H9 (cell line): Measurements from ENCODE around the gene TNPO1. TPM values are rescaled to one million over a fixed set of nuclear protein-coding genes. Genes with fewer than 3 reads are reported as not detected.

Experiments used
- DNase-seq: peaks from one replicate; pipeline ENCODE4 v3.0.0-alpha.2; 2017
- H2AFZ ChIP-seq: one replicate; pipeline ENCODE4 v1.6.1; 2013; ENCODE audit warnings: mild to moderate bottlenecking, low read length, control low read depth, moderate library complexity
- H2AK5ac ChIP-seq: 2 replicates; pipeline ENCODE4 v1.6.1; 2013; ENCODE audit warnings: low read length, control low read depth, mixed read lengths; ENCODE audit not compliant: insufficient read length
- H2BK120ac ChIP-seq: one replicate; pipeline ENCODE4 v1.6.1; 2013; ENCODE audit warnings: low read depth, mild to moderate bottlenecking, low read length, control low read depth, inconsistent platforms; ENCODE audit not compliant: poor library complexity, severe bottlenecking
- H2BK12ac ChIP-seq: 2 replicates; pipeline ENCODE4 v1.6.1; 2013; ENCODE audit warnings: low read length, control low read depth, mixed read lengths, low read depth; ENCODE audit not compliant: insufficient read length
- H2BK15ac ChIP-seq: 2 replicates; pipeline ENCODE4 v1.6.1; 2013; ENCODE audit warnings: low read depth, low read length, control low read depth
- H2BK20ac ChIP-seq: one replicate; pipeline ENCODE4 v1.6.1; 2013; ENCODE audit warnings: low read depth, mild to moderate bottlenecking, low read length, control low read depth, inconsistent platforms; ENCODE audit not compliant: poor library complexity, severe bottlenecking
- H2BK5ac ChIP-seq: 2 replicates; pipeline ENCODE4 v1.6.1; 2013; ENCODE audit warnings: low read length, control low read depth, mixed read lengths; ENCODE audit not compliant: insufficient read length
- H3K14ac ChIP-seq: 2 replicates; pipeline ENCODE4 v1.6.1; 2013; ENCODE audit warnings: low read length, control low read depth; ENCODE audit not compliant: insufficient read depth
- H3K18ac ChIP-seq: 2 replicates; pipeline ENCODE4 v1.6.1; 2013; ENCODE audit warnings: low read depth, mild to moderate bottlenecking, mixed read lengths, low read length, control low read depth; ENCODE audit not compliant: insufficient read length
- H3K23ac ChIP-seq: 2 replicates; pipeline ENCODE4 v1.6.1; 2013; ENCODE audit warnings: low read length, control low read depth, mixed read lengths, low read depth; ENCODE audit not compliant: insufficient read length
- H3K23me2 ChIP-seq: 2 replicates; pipeline ENCODE4 v1.6.1; 2013; ENCODE audit warnings: low read depth, mild to moderate bottlenecking, mixed read lengths, low read length, control low read depth; ENCODE audit not compliant: insufficient read length, poor library complexity, severe bottlenecking
- H3K27ac ChIP-seq: 2 replicates; pipeline ENCODE4 v1.5.1; 2013; ENCODE audit warnings: low read length, control low read depth, mixed read lengths, low read depth; ENCODE audit not compliant: insufficient read length
- H3K27me3 ChIP-seq: 2 replicates; pipeline ENCODE4 v1.6.1; 2013; ENCODE audit warnings: low read length, control low read depth, inconsistent platforms; ENCODE audit not compliant: insufficient read depth
- H3K4ac ChIP-seq: 2 replicates; pipeline ENCODE4 v1.6.1; 2013; ENCODE audit warnings: low read depth, mild to moderate bottlenecking, control low read depth, inconsistent platforms, low read length, moderate library complexity
- H3K4me1 ChIP-seq: 2 replicates; pipeline ENCODE4 v1.6.1; 2013; ENCODE audit warnings: low read length, control low read depth, inconsistent platforms; ENCODE audit not compliant: insufficient read depth
- H3K4me2 ChIP-seq: 2 replicates; pipeline ENCODE4 v1.6.1; 2013; ENCODE audit warnings: low read length, control low read depth, mixed read lengths; ENCODE audit not compliant: insufficient read length, insufficient read depth
- H3K56ac ChIP-seq: 2 replicates; pipeline ENCODE4 v1.6.1; 2013; ENCODE audit warnings: low read depth, mild to moderate bottlenecking, mixed read lengths, low read length, control low read depth; ENCODE audit not compliant: insufficient read length
- H3K79me1 ChIP-seq: 2 replicates; pipeline ENCODE4 v1.6.1; 2013; ENCODE audit warnings: low read depth, mild to moderate bottlenecking, moderate library complexity, low read length, control low read depth, inconsistent platforms; ENCODE audit not compliant: insufficient read depth, poor library complexity, severe bottlenecking
- H3K79me2 ChIP-seq: 2 replicates; pipeline ENCODE4 v1.6.1; 2013; ENCODE audit warnings: low read length, control low read depth, inconsistent platforms; ENCODE audit not compliant: insufficient read depth
- H3K9ac ChIP-seq: 2 replicates; pipeline ENCODE4 v1.6.1; 2013; ENCODE audit warnings: low read length, control low read depth, mixed read lengths; ENCODE audit not compliant: insufficient read length; ENCODE audit errors: extremely low read depth
- H3K9me3 ChIP-seq: one replicate; pipeline ENCODE4 v1.6.1; 2013; ENCODE audit warnings: low read depth, low read length, inconsistent platforms; ENCODE audit not compliant: control insufficient read depth
- H3T11ph ChIP-seq: one replicate; pipeline ENCODE4 v1.6.1; 2013; ENCODE audit warnings: mild to moderate bottlenecking, low read length, control low read depth, inconsistent platforms
- H4K20me1 ChIP-seq: one replicate; pipeline ENCODE4 v1.6.1; 2013; ENCODE audit not compliant: control insufficient read depth, insufficient read length, insufficient read depth
- H4K5ac ChIP-seq: 2 replicates; pipeline ENCODE4 v1.6.1; 2013; ENCODE audit warnings: low read depth, mild to moderate bottlenecking, mixed read lengths, low read length, control low read depth; ENCODE audit not compliant: insufficient read length
- H4K8ac ChIP-seq: replicated peaks from 2 replicates; pipeline ENCODE4 v1.6.1; 2013; ENCODE audit warnings: low read length, control low read depth, mixed read lengths, low read depth; ENCODE audit not compliant: insufficient read length
- H4K91ac ChIP-seq: 2 replicates; pipeline ENCODE4 v1.6.1; 2013; ENCODE audit warnings: low read depth, mild to moderate bottlenecking, moderate library complexity, mixed read lengths, low read length, control low read depth; ENCODE audit not compliant: insufficient read length
- H3K27ac Mint-ChIP-seq, 3 experiments: 2 replicates in 2 of 3; 3 replicates in 1 of 3; pipeline ENCODE4 v1.8.0; 2020 to 2021; ENCODE audit warnings: mixed read lengths in 3 of 3, mild to moderate bottlenecking in 1 of 3, moderate library complexity in 1 of 3
- H3K27me3 Mint-ChIP-seq: 2 replicates; pipeline ENCODE4 v1.8.0; 2021; ENCODE audit warnings: low read depth, mild to moderate bottlenecking, moderate library complexity, mixed read lengths
- H3K36me3 Mint-ChIP-seq, 3 experiments: 2 replicates in 2 of 3; 3 replicates in 1 of 3; pipeline ENCODE4 v1.8.0; 2020 to 2021; ENCODE audit warnings: low read depth in 3 of 3, mixed read lengths in 3 of 3; ENCODE audit not compliant: insufficient read depth in 1 of 3
- H3K4me1 Mint-ChIP-seq, 2 experiments: 2 replicates each; pipeline ENCODE4 v1.8.0; 2020; ENCODE audit warnings: mixed read lengths in 2 of 2
- H3K4me3 Mint-ChIP-seq, 2 experiments: 2 replicates in 1 of 2; 3 replicates in 1 of 2; pipeline ENCODE4 v1.8.0; 2020 to 2021; ENCODE audit warnings: mild to moderate bottlenecking in 2 of 2, mixed read lengths in 2 of 2, moderate library complexity in 1 of 2
- H3K9me3 Mint-ChIP-seq, 2 experiments: 2 replicates in 1 of 2; 3 replicates in 1 of 2; pipeline ENCODE4 v1.8.0; 2020; ENCODE audit warnings: mild to moderate bottlenecking in 2 of 2, mixed read lengths in 2 of 2, moderate library complexity in 1 of 2
- CTCF ChIP-seq: fragments of 200-600 bp; sonication (generic); conservative IDR thresholded peaks from 3 replicates; pipeline ENCODE4 v1.8.0; 2021; ENCODE audit warnings: antibody characterized with exemption, mild to moderate bottlenecking
- WGBS: extraction: QIAGEN DNeasy Blood & Tissue Kit; methylation state at CpG from one replicate; pipeline ENCODE4 v1.1.7; 2013; ENCODE audit warnings: missing lambda C conversion rate, low lambda C conversion rate, mixed read lengths; ENCODE audit not compliant: insufficient read length; ENCODE audit errors: extremely low coverage; 5-methylcytosine and 5-hydroxymethylcytosine counted together
- total RNA-seq: library from RNA; stranded (reverse); gene quantifications from 2 replicates; pipeline ENCODE4 v1.2.1, GENCODE V29; 2021

TNPO1 gene
- total RNA-seq, 1 experiment from 2014 or later = 164 TPM

- Histone ChIP-seq H3K27me3 (no peaks in the 10 kb centered on the region), H3K4ac (no peak overlapping the region), H2BK120ac (no peak overlapping the region), H3K4me1 (no peaks in the 10 kb centered on the region), H3K23ac (no peak overlapping the region), H3K27ac (no peak overlapping the region), H4K91ac (no peak overlapping the region), H3K23me2 (no peaks in the 10 kb centered on the region), H3K56ac (no peak overlapping the region), H2BK15ac (no peak overlapping the region), H2AK5ac (no peak overlapping the region), H3K79me2 (peaks cover 24% of the 10 kb centered on the region; the same call in 1 of the 2 replicates), H4K5ac (no peak overlapping the region), H2BK5ac (no peak overlapping the region), H4K20me1 (no peaks in the 10 kb centered on the region), H4K8ac (no peak overlapping the region), H3K14ac (no peak overlapping the region), H3K79me1 (no peaks in the 10 kb centered on the region), H3K9me3 (no peaks in the 10 kb centered on the region), H2BK20ac (no peak overlapping the region), H3K9ac (no peak overlapping the region), H3K4me2 (no peak overlapping the region), H2BK12ac (no peak overlapping the region), H3T11ph (no peak overlapping the region), H2AFZ (no peak overlapping the region), H3K18ac (no peak overlapping the region)
- H3K27ac Mint-ChIP-seq = no peak overlapping the region
- DNase-seq = no peak
- H3K4me1 Mint-ChIP-seq = peaks cover 29 to 35% of the 10 kb centered on the region in 2 experiments
- no peaks in the 10 kb centered on the region for H3K9me3 Mint-ChIP-seq
- no peak for TF ChIP-seq CTCF
- no CpG with 5 or more reads among the region's 3 CpGs for WGBS
- H3K36me3 Mint-ChIP-seq = peaks cover 4 to 22% (median 6%) of the 10 kb centered on the region in 3 experiments; a peak in 6 of 7 replicates
- H3K4me3 Mint-ChIP-seq = peak overlapping the region; percentile 98
- no peaks in the 10 kb centered on the region for H3K27me3 Mint-ChIP-seq
Measured at GRCh38 chr5:72847439-72847838, 31.0 kb downstream of the TNPO1 start.
